Hepatocyte (in vitro differentiated cells): ENCODE measurements around the gene RASAL2.

Experiments used
- EZH2 ChIP-seq: fragments of 200-600 bp; sonication (generic); IDR thresholded peaks from 2 replicates; pipeline ENCODE4 v1.6.1; 2016; ENCODE audit warnings: antibody characterized with exemption, mild to moderate bottlenecking, borderline replicate concordance
- TF ChIP-seq, protein P1 (sequence below): fragments of 200-600 bp; sonication (generic); IDR thresholded peaks from 2 replicates; pipeline ENCODE4 v1.5.1; 2016; ENCODE audit warnings: antibody characterized with exemption, mild to moderate bottlenecking; ENCODE audit not compliant: poor library complexity

DNA sequence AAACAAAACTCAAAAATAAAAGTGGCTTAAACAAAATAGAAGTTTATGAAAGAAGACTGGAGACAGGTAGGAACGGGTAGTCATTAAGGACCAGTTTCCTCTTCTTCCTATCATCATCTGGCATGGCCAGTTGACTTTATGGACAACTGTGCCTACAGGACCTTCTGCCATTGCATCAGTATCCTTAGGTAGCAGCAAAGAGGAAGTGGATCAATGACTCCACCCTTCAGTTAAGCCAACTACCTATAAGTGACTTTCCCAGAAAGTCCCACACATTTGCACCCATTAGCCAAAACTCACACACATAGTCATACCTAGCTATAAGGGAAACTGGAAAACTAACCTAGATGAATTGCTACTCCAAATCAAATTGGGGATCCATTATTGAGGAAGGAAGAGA, 51.7 kb downstream of the RASAL2 start:
- no peak for TF ChIP-seq EZH2
- TF ChIP-seq, protein P1, sequence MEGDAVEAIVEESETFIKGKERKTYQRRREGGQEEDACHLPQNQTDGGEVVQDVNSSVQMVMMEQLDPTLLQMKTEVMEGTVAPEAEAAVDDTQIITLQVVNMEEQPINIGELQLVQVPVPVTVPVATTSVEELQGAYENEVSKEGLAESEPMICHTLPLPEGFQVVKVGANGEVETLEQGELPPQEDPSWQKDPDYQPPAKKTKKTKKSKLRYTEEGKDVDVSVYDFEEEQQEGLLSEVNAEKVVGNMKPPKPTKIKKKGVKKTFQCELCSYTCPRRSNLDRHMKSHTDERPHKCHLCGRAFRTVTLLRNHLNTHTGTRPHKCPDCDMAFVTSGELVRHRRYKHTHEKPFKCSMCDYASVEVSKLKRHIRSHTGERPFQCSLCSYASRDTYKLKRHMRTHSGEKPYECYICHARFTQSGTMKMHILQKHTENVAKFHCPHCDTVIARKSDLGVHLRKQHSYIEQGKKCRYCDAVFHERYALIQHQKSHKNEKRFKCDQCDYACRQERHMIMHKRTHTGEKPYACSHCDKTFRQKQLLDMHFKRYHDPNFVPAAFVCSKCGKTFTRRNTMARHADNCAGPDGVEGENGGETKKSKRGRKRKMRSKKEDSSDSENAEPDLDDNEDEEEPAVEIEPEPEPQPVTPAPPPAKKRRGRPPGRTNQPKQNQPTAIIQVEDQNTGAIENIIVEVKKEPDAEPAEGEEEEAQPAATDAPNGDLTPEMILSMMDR: no peak
